K562 (cell line): ENCODE measurements around the gene ZBED4. TPM values are rescaled to one million over a fixed set of nuclear protein-coding genes. Genes with fewer than 3 reads are reported as not detected.

ENCODE experiments used
- ATAC-seq: fragments of 200-7000 bp; cut with Tn5 transposase; 3 replicates; pipeline ENCODE4 v1.9.1; 2020; ENCODE audit warnings: moderate library complexity
- BruUV-seq: library from RNA; stranded (reverse); fragments of 400-500 nt; replicated peaks from 2 replicates; lab custom pipeline; 2021; lab: Mats Ljungman, UMichigan
- CTCF ChIA-PET: fragments of 300-600 bp; formaldehyde crosslinking; extraction: SDS; loops from one replicate; lab custom pipeline; 2021; ENCODE audit warnings: low intra/inter-chr PET ratio; lab: Yijun Ruan, JAX
- POLR2A ChIA-PET: fragments of 300-600, 350-650 bp; sonication (Branson Sonifier 250); formaldehyde crosslinking; extraction: SDS; loops from one replicate; lab custom pipeline; 2021; ENCODE audit warnings: antibody characterized with exemption, inconsistent platforms; lab: Yijun Ruan, JAX
- DNase-seq, 4 experiments: peaks; one replicate each; pipeline versions ENCODE4 v3.0.0 to v3.0.0-alpha.2; 2011 to 2018; ENCODE audit warnings: low spot score in 3 of 4, mixed read lengths in 3 of 4; ENCODE audit errors: extremely low read depth in 1 of 4
- FAIRE-seq: peaks from 2 replicates; lab custom pipeline; 2011; peaks lifted over from hg19 to GRCh38; lab: Jason Lieb, UNC
- H2AFZ ChIP-seq: 2 replicates; pipeline ENCODE4 v1.6.0; 2011; ENCODE audit warnings: low read depth, low read length, control low read depth, inconsistent platforms
- H3K27ac ChIP-seq: fragments of 200-600 bp; 3 replicates; pipeline ENCODE4 v1.8.0; 2011; ENCODE audit warnings: low read depth, mild to moderate bottlenecking, control low read depth, inconsistent platforms, low read length, moderate library complexity, mixed read lengths; ENCODE audit errors: extremely low read depth
- H3K27me3 ChIP-seq, 2 experiments: fragments of 300-600 bp in 1 of 2; 2 replicates in 1 of 2; 3 replicates in 1 of 2; pipeline versions ENCODE4 v1.6.0 to v1.8.0; 2011; ENCODE audit warnings: inconsistent platforms in 2 of 2, low read length in 2 of 2, mild to moderate bottlenecking in 1 of 2, mixed read lengths in 1 of 2, moderate library complexity in 1 of 2; ENCODE audit not compliant: control insufficient read depth in 2 of 2, insufficient read depth in 2 of 2
- H3K36me3 ChIP-seq: fragments of 300-600 bp; 3 replicates; pipeline ENCODE4 v1.8.0; 2011; ENCODE audit warnings: mild to moderate bottlenecking, low read length, inconsistent platforms; ENCODE audit not compliant: control insufficient read depth, insufficient read depth
- H3K4me1 ChIP-seq, 2 experiments: fragments of 200-600 bp in 1 of 2; replicated peaks in 1 of 2; 2 replicates in 1 of 2; 3 replicates in 1 of 2; pipeline versions ENCODE4 v1.5.1 to v1.8.0; 2011; ENCODE audit warnings: inconsistent platforms in 2 of 2, low read length in 2 of 2, mild to moderate bottlenecking in 1 of 2, mixed read lengths in 1 of 2, moderate library complexity in 1 of 2; ENCODE audit not compliant: control insufficient read depth in 2 of 2, insufficient read depth in 2 of 2
- H3K4me2 ChIP-seq: 2 replicates; pipeline ENCODE4 v1.6.1; 2011; ENCODE audit warnings: low read length, control low read depth, inconsistent platforms, mixed read lengths; ENCODE audit not compliant: insufficient read depth
- H3K4me3 ChIP-seq: fragments of 200-600 bp; sonication (generic), shearing (Covaris generic); 2 replicates; pipeline ENCODE4 v1.5.1; 2016; ENCODE audit warnings: control low read depth, inconsistent platforms
- H3K79me2 ChIP-seq: fragments of 200-600 bp; 3 replicates; pipeline ENCODE4 v1.8.0; 2011; ENCODE audit warnings: low read length, inconsistent platforms; ENCODE audit not compliant: control insufficient read depth, insufficient read depth
- H3K9ac ChIP-seq, 2 experiments: 2 replicates each; pipeline versions ENCODE4 v1.6.0 to v1.6.1; 2011; ENCODE audit warnings: low read depth in 2 of 2, low read length in 2 of 2, control low read depth in 1 of 2, inconsistent platforms in 1 of 2, mild to moderate bottlenecking in 1 of 2, mixed read lengths in 1 of 2; ENCODE audit not compliant: insufficient read depth in 1 of 2
- H3K9me1 ChIP-seq: one replicate; pipeline ENCODE4 v1.6.0; 2011; ENCODE audit warnings: inconsistent platforms, mild to moderate bottlenecking, low read length, moderate library complexity; ENCODE audit not compliant: control insufficient read depth, insufficient read depth
- H3K9me3 ChIP-seq: replicated peaks from 2 replicates; pipeline ENCODE4 v1.5.1; 2011; ENCODE audit warnings: low read depth, low read length, inconsistent platforms; ENCODE audit not compliant: control insufficient read depth, insufficient read depth
- H4K20me1 ChIP-seq: replicated peaks from 2 replicates; pipeline ENCODE4 v1.6.1; 2011; ENCODE audit warnings: low read length, inconsistent platforms, mixed read lengths; ENCODE audit not compliant: control insufficient read depth, insufficient read depth
- FOXP1 ChIP-seq: sonication (generic); formaldehyde crosslinking; IDR thresholded peaks from 2 replicates; pipeline ENCODE4 v1.8.0; 2022; ENCODE audit warnings: mild to moderate bottlenecking, missing genetic modification reagents
- MEF2A ChIP-seq: IDR thresholded peaks from 2 replicates; pipeline ENCODE4 v1.6.1; 2011; ENCODE audit warnings: low read depth, mild to moderate bottlenecking, low read length, moderate library complexity; ENCODE audit not compliant: control insufficient read depth
- MEF2D ChIP-seq: conservative IDR thresholded peaks from 2 replicates; pipeline ENCODE4 v1.6.1; 2016; ENCODE audit warnings: low read depth, missing genetic modification characterization, missing compliant biosample characterization
- NCOA1 ChIP-seq: fragments of 450-650 bp; IDR thresholded peaks from 2 replicates; pipeline ENCODE4 v1.6.1; 2016; ENCODE audit warnings: low read depth
- RBM22 ChIP-seq: fragments of 200-400 bp; formaldehyde crosslinking; IDR thresholded peaks from 2 replicates; pipeline ENCODE4 v1.6.1; 2018; ENCODE audit warnings: low read length, low read depth; ENCODE audit not compliant: poor library complexity, severe bottlenecking
- TAF15 ChIP-seq: fragments of 200-400 bp; formaldehyde crosslinking; IDR thresholded peaks from 2 replicates; pipeline ENCODE4 v1.6.1; 2017; ENCODE audit warnings: mild to moderate bottlenecking, low read depth, low read length, moderate library complexity
- TRIM28 ChIP-seq: fragments of 450-650 bp; IDR thresholded peaks from 2 replicates; pipeline ENCODE4 v1.6.1; 2017
- ZNF436 ChIP-seq: fragments of 250-450, 450-650 bp; sonication (Bioruptor Pico); formaldehyde crosslinking; IDR thresholded peaks from 2 replicates; pipeline ENCODE4 v1.7.0; 2020; ENCODE audit warnings: mild to moderate bottlenecking
- WGBS: fragments of 100-300 bp; shearing (Covaris generic); methylation state at CpG from one replicate; pipeline ENCODE4 v1.1.6; 2016; ENCODE audit warnings: low coverage, mixed read lengths; ENCODE audit not compliant: insufficient coverage; ENCODE audit errors: missing lambda C conversion rate; 5-methylcytosine and 5-hydroxymethylcytosine counted together
- in situ Hi-C: fragments of 300-500 bp; cut with MboI; formaldehyde crosslinking; loops from 4 replicates; pipeline ENCODE4 v1.15.0; 2018; ENCODE audit warnings: inconsistent platforms, mixed read lengths
- intact Hi-C: fragments of 100-400 bp; cut with micrococcal nuclease; formaldehyde crosslinking; loops from 2 replicates; pipeline ENCODE4 v1.14.2; 2022
- polyA plus RNA-seq, 8 experiments: library from polyadenylated mRNA; depleted of rRNA in 4 of 8; stranded (reverse) in 5 of 8; unstranded in 3 of 8; fragments of >200 nt; fragmentation: Nextera tagmentation in 2 of 8; fragmentation: Illumina TruSeq in 1 of 8; extraction: Ambion mirVana in 2 of 8; extraction: Trizol in 1 of 8; gene quantifications; 2 replicates each; pipeline versions ENCODE4 v1.2.1 to v1.2.3, GENCODE V29; 2011 to 2014; ENCODE audit warnings: inconsistent platforms in 1 of 8, missing spikeins in 1 of 8
- total RNA-seq, 7 experiments: library from RNA; depleted of rRNA in 6 of 7; stranded (reverse); fragments of >200 nt in 6 of 7; fragmentation: Illumina TruSeq in 2 of 7; extraction: Trizol in 2 of 7; gene quantifications; 2 replicates each; pipeline versions ENCODE4 v1.2.1 to v1.2.3, GENCODE V29; 2011 to 2021; ENCODE audit warnings: low replicate concordance in 1 of 7
- TF ChIP-seq, protein P1 (sequence below), 2 experiments: fragments of 200-800 bp in 1 of 2; sonication (Bioruptor generic) in 1 of 2; sonication (generic) in 1 of 2; formaldehyde crosslinking in 1 of 2; IDR thresholded peaks in 1 of 2; conservative IDR thresholded peaks in 1 of 2; 2 replicates each; pipeline versions ENCODE4 v1.5.0 to v1.6.1; 2016 to 2020; ENCODE audit warnings: missing compliant biosample characterization in 1 of 2, missing genetic modification characterization in 1 of 2, missing genetic modification reagents in 1 of 2
- TF ChIP-seq, protein P2 (sequence below): sonication (generic); formaldehyde crosslinking; IDR thresholded peaks from 2 replicates; pipeline ENCODE4 v1.8.1; 2023; ENCODE audit warnings: mild to moderate bottlenecking, missing genetic modification reagents

The ZBED4 gene
- total and polyA plus RNA-seq, 9 of the 15 experiments (the other 6 are each of a cell fraction or from before 2014, with no cell fraction given): 1.5 to 16.8 (median 7.4) TPM

DNA sequence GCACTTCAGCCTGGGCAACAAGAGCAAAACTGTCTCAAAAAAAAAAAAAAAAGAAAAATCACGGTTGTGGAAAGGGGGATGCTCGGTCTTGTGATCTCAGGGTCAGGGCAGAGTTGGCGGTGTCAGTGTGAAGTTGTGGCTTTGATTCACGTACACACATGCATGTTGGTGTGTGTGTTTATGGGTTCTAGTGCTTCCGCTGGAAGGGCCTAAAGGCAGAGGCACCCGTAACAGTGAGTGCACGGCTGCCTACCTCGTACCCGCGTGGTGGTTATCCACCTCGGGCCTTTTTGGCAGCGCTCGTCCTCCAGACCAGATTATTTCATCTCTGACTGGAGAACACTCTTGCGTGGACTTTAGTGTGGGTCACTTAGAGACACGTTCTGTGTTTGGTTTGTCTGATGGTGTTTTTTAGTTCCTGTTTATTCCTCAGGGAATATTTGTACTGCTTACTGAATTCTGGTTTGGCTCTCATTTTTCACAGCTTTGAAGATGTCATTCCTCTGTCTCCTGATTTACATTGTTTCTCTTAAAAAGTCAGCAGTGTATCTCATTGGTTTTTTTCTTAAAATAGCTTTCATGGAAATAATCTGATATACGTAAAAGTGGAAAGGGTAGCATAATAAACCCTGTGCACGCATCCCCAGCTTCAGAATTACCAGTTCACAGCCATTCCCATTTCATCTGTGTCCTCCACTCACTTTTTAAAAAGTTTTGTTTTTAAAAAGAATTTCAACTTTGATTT, 15.6 kb downstream of the ZBED4 start:
- BruUV-seq: no TSS peak
- FAIRE-seq: no peak
- Histone ChIP-seq H3K9me3 (peaks cover 3% of the 10 kb centered on the region), H3K27ac (no peak overlapping the region), H3K9me1 (no peaks in the 10 kb centered on the region), H3K27me3 (no peaks in the 10 kb centered on the region), H3K79me2 (peaks cover 84% of the 10 kb centered on the region), H4K20me1 (peaks cover 9% of the 10 kb centered on the region; the same call in 1 of the 2 replicates), H3K4me2 (no peak overlapping the region), H3K4me1 (peaks cover 6 to 13% of the 10 kb centered on the region in 2 experiments; a peak in 4 of 5 replicates), H3K4me3 (no peak overlapping the region), H3K9ac (no peak overlapping the region), H2AFZ (no peak overlapping the region), H3K36me3 (peaks cover 5% of the 10 kb centered on the region; the same call in 2 of the 3 replicates)
- WGBS: 86% methylated on average over 11 of the region's 17 CpGs
- no peak for DNase-seq
- ChIA-PET POLR2A (interaction anchor here (1.1 to 1.6 kb wide), 2 partner anchors 10 to 13 kb away, joined by 4 to 6 read pairs; no protein-coding TSS in a partner anchor), CTCF (no interaction called here)
- ATAC-seq: no peak
- in situ Hi-C loops (no loop called here), intact Hi-C loops (no loop called here)
- TF ChIP-seq, protein P1, sequence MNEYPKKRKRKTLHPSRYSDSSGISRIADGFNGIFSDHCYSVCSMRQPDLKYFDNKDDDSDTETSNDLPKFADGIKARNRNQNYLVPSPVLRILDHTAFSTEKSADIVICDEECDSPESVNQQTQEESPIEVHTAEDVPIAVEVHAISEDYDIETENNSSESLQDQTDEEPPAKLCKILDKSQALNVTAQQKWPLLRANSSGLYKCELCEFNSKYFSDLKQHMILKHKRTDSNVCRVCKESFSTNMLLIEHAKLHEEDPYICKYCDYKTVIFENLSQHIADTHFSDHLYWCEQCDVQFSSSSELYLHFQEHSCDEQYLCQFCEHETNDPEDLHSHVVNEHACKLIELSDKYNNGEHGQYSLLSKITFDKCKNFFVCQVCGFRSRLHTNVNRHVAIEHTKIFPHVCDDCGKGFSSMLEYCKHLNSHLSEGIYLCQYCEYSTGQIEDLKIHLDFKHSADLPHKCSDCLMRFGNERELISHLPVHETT (CRISPR knock-in tag; conservative IDR thresholded peaks at IDR 0.05 in 1 of 2, IDR thresholded peaks at IDR 0.05 in 1 of 2): no peak
- TF ChIP-seq FOXP1 (CRISPR knock-in tag): no peak
- no peak for TF ChIP-seq TAF15
- TF ChIP-seq TRIM28: peak; percentile 50; the same call in 1 of the 2 replicates
- peak; percentile 86; the same call in 1 of the 2 replicates for TF ChIP-seq MEF2A
- no peak for TF ChIP-seq NCOA1
- no peak for TF ChIP-seq RBM22
- TF ChIP-seq, protein P2, sequence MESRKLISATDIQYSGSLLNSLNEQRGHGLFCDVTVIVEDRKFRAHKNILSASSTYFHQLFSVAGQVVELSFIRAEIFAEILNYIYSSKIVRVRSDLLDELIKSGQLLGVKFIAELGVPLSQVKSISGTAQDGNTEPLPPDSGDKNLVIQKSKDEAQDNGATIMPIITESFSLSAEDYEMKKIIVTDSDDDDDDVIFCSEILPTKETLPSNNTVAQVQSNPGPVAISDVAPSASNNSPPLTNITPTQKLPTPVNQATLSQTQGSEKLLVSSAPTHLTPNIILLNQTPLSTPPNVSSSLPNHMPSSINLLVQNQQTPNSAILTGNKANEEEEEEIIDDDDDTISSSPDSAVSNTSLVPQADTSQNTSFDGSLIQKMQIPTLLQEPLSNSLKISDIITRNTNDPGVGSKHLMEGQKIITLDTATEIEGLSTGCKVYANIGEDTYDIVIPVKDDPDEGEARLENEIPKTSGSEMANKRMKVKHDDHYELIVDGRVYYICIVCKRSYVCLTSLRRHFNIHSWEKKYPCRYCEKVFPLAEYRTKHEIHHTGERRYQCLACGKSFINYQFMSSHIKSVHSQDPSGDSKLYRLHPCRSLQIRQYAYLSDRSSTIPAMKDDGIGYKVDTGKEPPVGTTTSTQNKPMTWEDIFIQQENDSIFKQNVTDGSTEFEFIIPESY (CRISPR knock-in tag): peak; percentile 86; the same call in 1 of the 2 replicates
- no peak for TF ChIP-seq ZNF436 (CRISPR knock-in tag)
- TF ChIP-seq MEF2D (tag): 0 out of 2 replicates have a peak, but pooled peaks have one; percentile 23
